HG02943 (cell line): ENCODE results near the gene TK1.

Source experiments
- ATAC-seq: cut with Tn5 transposase; IDR thresholded peaks from one replicate; pipeline ENCODE4 v1.9.1; 2021; ENCODE audit warnings: mild to moderate bottlenecking, low read depth, moderate library complexity; ENCODE audit not compliant: unreplicated experiment

The TK1 gene

GRCh38 chr17:78223061-78223460 lies 36.2 kb upstream of the TK1 start:
- ATAC-seq = no peak

- ATAC-seq = no peak
Measured at GRCh38 chr17:78219396-78220150, 32.7 kb upstream of the TK1 start.

GRCh38 chr17:78214706-78215061 lies 27.8 kb upstream of the TK1 start:
- no peak for ATAC-seq

GRCh38 chr17:78214016-78214705 lies 27.3 kb upstream of the TK1 start, which contains the start of gene BIRC5:
Gene BIRC5, plus strand, starts transcription at chr17:78214253. Its CDS starts 64 bp downstream, at chr17:78214317.
- ATAC-seq = no peak

GRCh38 chr17:78211032-78211431 lies 24.2 kb upstream of the TK1 start:
- no peak for ATAC-seq

- no peak for ATAC-seq
Measured at GRCh38 chr17:78210111-78210510, 23.3 kb upstream of the TK1 start.

GRCh38 chr17:78208486-78208885 lies 21.6 kb upstream of the TK1 start:
- no peak for ATAC-seq

- no peak for ATAC-seq
Measured at GRCh38 chr17:78206298-78206697, 19.4 kb upstream of the TK1 start.

- no peak for ATAC-seq
Measured at GRCh38 chr17:78205124-78205775, 18.4 kb upstream of the TK1 start.

- no peak for ATAC-seq
Measured at GRCh38 chr17:78204387-78205123, 17.7 kb upstream of the TK1 start.

- no peak for ATAC-seq
Measured at GRCh38 chr17:78202666-78203065, 15.8 kb upstream of the TK1 start.

- ATAC-seq = no peak
Measured at GRCh38 chr17:78200451-78200850, 13.6 kb upstream of the TK1 start.

GRCh38 chr17:78197147-78197832 lies 10.4 kb upstream of the TK1 start:
- no peak for ATAC-seq

GRCh38 chr17:78196716-78197115 lies 9.9 kb upstream of the TK1 start:
- no peak for ATAC-seq

- no peak for ATAC-seq
Measured at GRCh38 chr17:78185981-78186691, 716 bp downstream of the TK1 start.

- no peak for ATAC-seq
Measured at GRCh38 chr17:78184868-78185267, 2.0 kb downstream of the TK1 start.

GRCh38 chr17:78184351-78184750 lies 2.5 kb downstream of the TK1 start:
- ATAC-seq = no peak

GRCh38 chr17:78183916-78184315 lies 2.9 kb downstream of the TK1 start:
- ATAC-seq = no peak

GRCh38 chr17:78182504-78182903 lies 4.3 kb downstream of the TK1 start:
- no peak for ATAC-seq

GRCh38 chr17:78180508-78180907 lies 6.3 kb downstream of the TK1 start:
- no peak for ATAC-seq
